GM20000 (cell line): ENCODE measurements around the gene SEC14L5.

Experiments used
- DNase-seq: peaks from one replicate; pipeline ENCODE4 v3.0.0; 2012; ENCODE audit warnings: low spot score
- CTCF ChIP-seq: IDR thresholded peaks from 2 replicates; pipeline ENCODE4 v1.5.1; 2012; ENCODE audit warnings: mild to moderate bottlenecking, control low read depth; ENCODE audit errors: extremely low read depth, missing control alignments

SEC14L5 gene

GRCh38 chr16:4933433-4933832, 24.7 kb upstream of the SEC14L5 start:
- TF ChIP-seq CTCF, result no peak

GRCh38 chr16:4933871-4934395, 24.2 kb upstream of the SEC14L5 start:
- DNase-seq, result no peak
- no peak for TF ChIP-seq CTCF

More at GRCh38 chr16:4933433-4933832, 24.7 kb upstream of the SEC14L5 start:
- DNase-seq, result no peak

- no peak for DNase-seq
- no peak for TF ChIP-seq CTCF
Observed at GRCh38 chr16:4934591-4934990, 23.5 kb upstream of the SEC14L5 start.

GRCh38 chr16:4935241-4935855, 22.8 kb upstream of the SEC14L5 start:
- no peak for DNase-seq
- TF ChIP-seq CTCF, result no peak

- TF ChIP-seq CTCF, result no peak
- peak; percentile 42 for DNase-seq
Observed at GRCh38 chr16:4936181-4936990, 21.7 kb upstream of the SEC14L5 start.

- no peak for TF ChIP-seq CTCF
- DNase-seq, result peak; percentile 86
Observed at GRCh38 chr16:4936991-4937781, 20.9 kb upstream of the SEC14L5 start, which contains the start of gene PPL. TSS of gene PPL (minus strand) at chr16:4937148. CDS start at chr16:4937045, 103 bp downstream.
